Calu3 (cell line): ENCODE data around the gene CCL4. TPM values are rescaled to one million over a fixed set of nuclear protein-coding genes. Genes with fewer than 3 reads are reported as not detected.
"Not testable (repeated sequence)": the region's sequence is repeated elsewhere in the genome, so short reads cannot be mapped to it uniquely, and the experiment has no call there.

ENCODE experiments used
- BruUV-seq: library from RNA; stranded (reverse); fragments of 400-500 nt; replicated peaks from 2 replicates; lab custom pipeline; 2021; lab: Mats Ljungman, UMichigan
- CTCF ChIA-PET: fragments of 300-600 bp; sonication (Branson Sonifier 250); formaldehyde crosslinking; loops from one replicate; lab custom pipeline; 2022; ENCODE audit warnings: antibody characterized with exemption; lab: Charles Lee
- DNase-seq: peaks from one replicate; pipeline ENCODE4 v3.0.0; 2022
- H3K27ac Mint-ChIP-seq: one replicate; pipeline ENCODE4 v1.8.0; 2022; ENCODE audit warnings: mixed read lengths; ENCODE audit not compliant: unreplicated experiment
- H3K27me3 Mint-ChIP-seq: one replicate; pipeline ENCODE4 v1.8.0; 2022; ENCODE audit warnings: mixed read lengths; ENCODE audit not compliant: unreplicated experiment
- H3K36me3 Mint-ChIP-seq: one replicate; pipeline ENCODE4 v1.8.0; 2022; ENCODE audit warnings: mild to moderate bottlenecking, moderate library complexity, mixed read lengths; ENCODE audit not compliant: insufficient read depth, unreplicated experiment
- H3K4me1 Mint-ChIP-seq: one replicate; pipeline ENCODE4 v1.8.0; 2022; ENCODE audit warnings: mild to moderate bottlenecking, low read depth, mixed read lengths; ENCODE audit not compliant: unreplicated experiment
- H3K4me3 Mint-ChIP-seq: one replicate; pipeline ENCODE4 v1.8.0; 2022; ENCODE audit warnings: mild to moderate bottlenecking, low read depth, moderate library complexity, mixed read lengths; ENCODE audit not compliant: unreplicated experiment
- H3K9me3 Mint-ChIP-seq: one replicate; pipeline ENCODE4 v1.8.0; 2022; ENCODE audit warnings: low read depth, mixed read lengths; ENCODE audit not compliant: unreplicated experiment
- CTCF ChIP-seq: fragments of 200-600 bp; IDR thresholded peaks from one replicate; pipeline ENCODE4 v1.8.0; 2022; ENCODE audit warnings: antibody characterized with exemption; ENCODE audit not compliant: unreplicated experiment
- intact Hi-C: fragments of 100-400 bp; cut with micrococcal nuclease; formaldehyde crosslinking; loops from one replicate; pipeline ENCODE4 v1.10.0; 2022; ENCODE audit not compliant: unreplicated experiment
- total RNA-seq: library from RNA; stranded (reverse); gene quantifications from 2 replicates; pipeline ENCODE4 v1.2.3, GENCODE V29; 2022

Gene CCL4
- total RNA-seq, 1 experiment from 2014 or later, result not detected

- intact Hi-C loops, result no loop called here
- H3K4me1 Mint-ChIP-seq, result no peaks in the 10 kb centered on the region
- no peak for DNase-seq
- no TSS peak for BruUV-seq
- peaks cover 3% of the 10 kb centered on the region for H3K9me3 Mint-ChIP-seq
- no peaks in the 10 kb centered on the region for H3K36me3 Mint-ChIP-seq
- TF ChIP-seq CTCF, result no peak
- H3K27me3 Mint-ChIP-seq, result peaks cover 84% of the 10 kb centered on the region
- no peak overlapping the region for H3K27ac Mint-ChIP-seq
- no peak overlapping the region for H3K4me3 Mint-ChIP-seq
- CTCF ChIA-PET, result interaction anchor here (0.6 kb wide), 1 partner anchor 20 kb away, joined by 3 read pairs; no protein-coding TSS in a partner anchor
Observed at GRCh38 chr17:36111068-36111490, 7.5 kb downstream of the CCL4 start.

- intact Hi-C loops, result no loop called here
- H3K4me3 Mint-ChIP-seq, result no peak overlapping the region
- H3K9me3 Mint-ChIP-seq, result peaks cover 3% of the 10 kb centered on the region
- CTCF ChIA-PET, result no interaction called here
- no peak for DNase-seq
- no peaks in the 10 kb centered on the region for H3K36me3 Mint-ChIP-seq
- H3K27ac Mint-ChIP-seq, result no peak overlapping the region
- no peaks in the 10 kb centered on the region for H3K4me1 Mint-ChIP-seq
- TF ChIP-seq CTCF, result no peak
- peaks cover 84% of the 10 kb centered on the region for H3K27me3 Mint-ChIP-seq
- BruUV-seq, result no TSS peak
Observed at GRCh38 chr17:36112572-36112971, 8.9 kb downstream of the CCL4 start.

- H3K4me3 Mint-ChIP-seq, BruUV-seq, DNase-seq, CTCF ChIA-PET, H3K36me3 Mint-ChIP-seq, H3K9me3 Mint-ChIP-seq, H3K4me1 Mint-ChIP-seq, intact Hi-C loops, H3K27ac Mint-ChIP-seq: not testable (repeated sequence)
- peaks cover 84% of the 10 kb centered on the region for H3K27me3 Mint-ChIP-seq
Observed at GRCh38 chr17:36113131-36113530, 9.5 kb downstream of the CCL4 start.

GRCh38 chr17:36114971-36115648 lies 11.5 kb downstream of the CCL4 start:
- CTCF ChIA-PET, BruUV-seq, DNase-seq, H3K36me3 Mint-ChIP-seq, H3K4me1 Mint-ChIP-seq, H3K4me3 Mint-ChIP-seq, H3K27ac Mint-ChIP-seq, intact Hi-C loops, H3K9me3 Mint-ChIP-seq: not testable (repeated sequence)
- H3K27me3 Mint-ChIP-seq, result peaks cover 93% of the 10 kb centered on the region

- CTCF ChIA-PET, H3K36me3 Mint-ChIP-seq, H3K4me1 Mint-ChIP-seq, H3K9me3 Mint-ChIP-seq, H3K4me3 Mint-ChIP-seq, H3K27ac Mint-ChIP-seq, BruUV-seq, intact Hi-C loops, DNase-seq: not testable (repeated sequence)
- peaks cover 96% of the 10 kb centered on the region for H3K27me3 Mint-ChIP-seq
Observed at GRCh38 chr17:36115649-36115977, 12.0 kb downstream of the CCL4 start.
